ENCODE data around the gene NR5A1. TPM values are rescaled to one million over a fixed set of nuclear protein-coding genes. Genes with fewer than 3 reads are reported as not detected.

Gene NR5A1
- total RNA-seq, 1 donor from 2014 or later = not detected

DNA sequence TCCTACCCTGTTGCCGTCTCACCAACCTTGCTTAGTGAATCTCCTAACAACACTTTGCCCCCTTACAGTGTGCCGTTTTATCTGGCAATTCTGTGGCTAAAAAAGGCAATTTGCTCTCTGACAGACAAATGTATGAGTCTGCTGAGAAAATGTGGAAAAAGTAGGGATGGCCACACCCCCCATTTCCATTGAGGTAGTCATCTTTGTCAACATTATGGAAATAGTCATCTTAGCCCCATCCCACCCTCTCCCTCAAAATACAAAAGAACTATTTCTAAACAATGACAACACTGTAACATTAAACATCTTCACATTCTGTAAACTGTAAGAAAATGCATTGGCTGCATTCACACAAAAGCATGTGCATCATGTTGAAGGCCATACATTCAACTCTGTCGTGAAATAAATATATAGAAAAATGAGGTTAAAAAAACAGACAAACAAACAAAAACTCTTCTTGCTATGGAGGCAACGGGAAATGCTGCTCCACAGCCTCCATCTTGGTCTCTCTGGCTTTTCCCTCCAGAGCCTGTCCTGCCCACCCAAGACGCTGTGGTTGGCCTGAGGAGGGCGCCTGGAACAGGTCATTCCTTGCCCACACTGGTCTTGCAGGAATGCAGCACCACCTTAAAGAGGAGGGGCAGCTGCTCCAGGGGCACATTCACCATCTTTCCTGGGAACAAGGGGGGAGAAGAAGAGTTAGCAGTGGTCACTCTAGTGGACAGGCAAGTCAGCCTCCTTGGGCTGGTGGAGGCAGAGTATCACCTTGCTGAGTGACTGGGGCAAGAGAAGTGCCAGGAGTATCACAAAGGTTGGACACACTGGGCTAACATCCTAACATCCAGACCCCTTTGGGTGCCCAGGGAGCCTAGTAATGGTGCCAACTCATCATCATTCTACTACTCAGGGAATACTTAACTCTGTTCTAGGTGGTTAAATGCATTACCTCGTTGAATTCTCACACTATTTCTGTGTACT is 15.2 kb upstream of the NR5A1 start:
- H3K4me1 ChIP-seq = no peaks in the 10 kb centered on the region
- no peak overlapping the region for H3K27ac ChIP-seq
- H3K4me3 ChIP-seq = no peak overlapping the region
- intact Hi-C loops (cut with DNase I) = no loop called here
- ATAC-seq = no peak
- no peaks in the 10 kb centered on the region for H3K27me3 ChIP-seq (ENCODE audit: low read depth)
- H3K36me3 ChIP-seq = no peaks in the 10 kb centered on the region
- H3K9me3 ChIP-seq = no peaks in the 10 kb centered on the region
- TF ChIP-seq CTCF (IDR thresholded peaks at IDR 0.05) = no peak
- DNase-seq = no peak

DNA sequence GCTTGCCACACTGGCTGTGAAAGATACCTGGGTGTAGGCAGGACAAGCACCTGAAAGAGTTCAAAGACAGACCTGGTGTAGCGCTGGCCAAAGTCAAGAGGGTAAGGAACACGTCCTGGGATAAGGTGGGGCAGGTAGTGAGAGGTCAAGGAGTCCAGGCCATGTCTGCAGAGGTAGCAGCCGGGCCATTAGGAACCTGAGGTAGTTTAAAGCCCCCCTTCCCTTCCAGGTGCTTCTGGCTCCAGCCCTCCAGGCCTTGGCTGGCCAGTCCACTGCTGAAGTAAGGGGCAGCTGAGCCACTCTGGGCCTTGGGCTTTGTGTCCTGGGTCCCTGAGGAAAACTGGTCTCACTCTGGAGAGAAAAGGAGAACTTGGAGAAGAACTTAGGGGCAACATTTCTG is 13.9 kb upstream of the NR5A1 start:
- ATAC-seq (no peak), DNase-seq (no peak)
- no peaks in the 10 kb centered on the region for H3K36me3 ChIP-seq
- no peak overlapping the region for H3K27ac ChIP-seq
- H3K27me3 ChIP-seq (ENCODE audit: low read depth) = no peaks in the 10 kb centered on the region
- no peak for TF ChIP-seq CTCF (IDR thresholded peaks at IDR 0.05)
- H3K4me3 ChIP-seq = no peak overlapping the region
- no peaks in the 10 kb centered on the region for H3K4me1 ChIP-seq
- H3K9me3 ChIP-seq = no peaks in the 10 kb centered on the region
- intact Hi-C loops (cut with DNase I) = no loop called here

- H3K4me3 ChIP-seq = no peak overlapping the region
- no peak for TF ChIP-seq CTCF (IDR thresholded peaks at IDR 0.05)
- DNase-seq (no peak), ATAC-seq (no peak)
- no peaks in the 10 kb centered on the region for H3K36me3 ChIP-seq
- no peaks in the 10 kb centered on the region for H3K9me3 ChIP-seq
- H3K27me3 ChIP-seq (ENCODE audit: low read depth) = no peaks in the 10 kb centered on the region
- intact Hi-C loops (cut with DNase I) = no loop called here
- H3K27ac ChIP-seq = no peak overlapping the region
- no peaks in the 10 kb centered on the region for H3K4me1 ChIP-seq
Observed at GRCh38 chr9:124520206-124520596, 13.0 kb upstream of the NR5A1 start.

DNA sequence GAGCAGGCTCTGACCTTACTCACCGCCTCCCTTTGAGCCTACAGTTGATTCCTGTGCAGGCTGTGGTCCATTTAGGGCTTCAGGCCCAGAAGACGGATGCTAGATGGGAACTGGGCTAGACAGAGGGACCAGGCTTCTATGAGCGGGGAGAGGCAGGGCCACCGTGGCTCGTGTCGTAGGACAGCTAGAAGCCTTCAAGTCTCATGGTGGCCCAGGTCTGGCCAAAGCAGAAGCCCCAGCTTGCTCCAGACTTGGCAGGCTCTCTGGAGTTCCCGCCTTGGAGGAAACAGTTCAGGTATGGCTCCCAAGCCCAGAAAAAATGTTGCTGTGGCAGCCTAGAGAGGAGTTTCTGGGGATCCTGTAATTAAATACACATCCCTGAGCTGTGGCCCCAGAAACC is 10.9 kb upstream of the NR5A1 start:
- no peak for TF ChIP-seq CTCF (IDR thresholded peaks at IDR 0.05)
- DNase-seq (no peak), ATAC-seq (no peak)
- peaks cover 4% of the 10 kb centered on the region for H3K4me1 ChIP-seq
- H3K36me3 ChIP-seq = no peaks in the 10 kb centered on the region
- no peaks in the 10 kb centered on the region for H3K9me3 ChIP-seq
- H3K4me3 ChIP-seq = no peak overlapping the region
- intact Hi-C loops (cut with DNase I) = no loop called here
- no peak overlapping the region for H3K27ac ChIP-seq
- H3K27me3 ChIP-seq (ENCODE audit: low read depth) = no peaks in the 10 kb centered on the region

DNA sequence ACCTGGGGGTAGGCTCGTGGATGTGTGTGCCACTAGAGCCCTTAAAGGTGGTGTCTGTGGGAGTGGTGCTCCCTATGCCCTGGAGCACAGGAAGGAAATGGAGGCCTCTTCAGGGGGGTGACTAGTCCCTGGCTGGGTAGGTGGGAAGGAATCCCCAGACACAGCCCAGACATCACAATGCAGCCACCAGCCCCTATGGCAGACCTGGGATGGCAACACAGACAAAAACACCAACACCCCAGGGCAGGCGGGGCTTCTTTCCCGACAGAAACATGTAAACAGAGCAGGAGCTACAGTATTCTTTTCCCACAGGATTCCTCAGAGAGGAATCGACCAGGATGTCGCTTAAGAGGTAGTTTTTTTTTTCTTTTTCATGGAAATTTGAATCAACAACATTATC is 10.4 kb upstream of the NR5A1 start:
- Histone ChIP-seq H3K27me3 (ENCODE audit: low read depth) (peaks cover 4% of the 10 kb centered on the region), H3K4me1 (peaks cover 4% of the 10 kb centered on the region), H3K27ac (no peak overlapping the region), H3K4me3 (no peak overlapping the region), H3K36me3 (no peaks in the 10 kb centered on the region), H3K9me3 (no peaks in the 10 kb centered on the region)
- no peak for DNase-seq
- intact Hi-C loops (cut with DNase I) = no loop called here
- no peak for ATAC-seq
- TF ChIP-seq CTCF (IDR thresholded peaks at IDR 0.05) = no peak
